HG03064 (cell line): Measurements from ENCODE around the gene MTHFS.

Experiments
- ATAC-seq: cut with Tn5 transposase; IDR thresholded peaks from one replicate; pipeline ENCODE4 v1.9.1; 2021; ENCODE audit warnings: low read depth; ENCODE audit not compliant: unreplicated experiment

Gene MTHFS

DNA sequence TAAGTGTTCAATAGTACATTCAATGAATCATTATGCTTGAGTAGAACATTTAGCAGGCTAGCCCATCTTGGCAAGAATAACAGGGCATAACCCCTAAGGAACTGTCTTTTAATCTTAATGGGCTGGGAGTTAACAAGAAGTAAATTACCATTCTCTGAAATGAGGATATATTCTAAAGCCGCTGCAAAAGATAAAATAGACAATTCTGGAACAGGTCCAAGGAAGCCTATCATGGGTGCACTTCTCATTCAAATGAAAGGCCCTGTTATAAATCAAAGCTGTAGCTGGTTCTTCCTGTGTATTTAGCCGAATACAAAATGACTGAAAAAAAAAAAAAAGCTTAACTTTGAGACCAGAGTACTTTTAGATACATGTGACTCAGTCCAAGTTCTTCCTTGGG, 15.6 kb downstream of the MTHFS start:
- no peak for ATAC-seq

DNA sequence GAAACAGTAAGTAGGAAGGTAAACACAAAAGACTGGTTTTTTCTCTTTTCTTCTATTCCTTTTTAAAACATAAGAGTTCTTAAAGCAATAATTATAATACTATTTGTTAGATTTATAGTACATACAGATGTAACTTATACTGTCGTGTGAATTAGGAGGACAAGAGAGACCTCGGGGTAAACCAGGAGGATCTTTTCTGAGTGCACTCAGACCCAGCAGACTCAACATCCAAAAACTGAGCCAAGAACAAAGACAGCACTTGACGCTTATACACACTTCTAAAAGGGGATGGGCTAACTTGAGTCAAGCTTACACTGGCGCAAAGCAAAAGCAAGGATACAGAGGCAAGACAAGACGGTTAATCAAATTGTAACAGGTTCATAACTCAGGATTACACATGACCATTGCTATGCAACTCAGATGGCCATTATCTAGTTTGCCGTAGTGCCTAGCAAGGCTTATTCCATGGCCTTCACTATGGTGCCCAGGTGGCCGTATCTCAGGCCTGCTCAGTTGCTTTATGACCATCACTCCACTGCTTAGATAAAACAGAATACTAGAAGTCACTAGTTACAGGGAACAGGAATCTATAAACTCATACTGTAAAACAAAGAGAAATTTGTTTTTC, 18.6 kb downstream of the MTHFS start:
- ATAC-seq: no peak

DNA sequence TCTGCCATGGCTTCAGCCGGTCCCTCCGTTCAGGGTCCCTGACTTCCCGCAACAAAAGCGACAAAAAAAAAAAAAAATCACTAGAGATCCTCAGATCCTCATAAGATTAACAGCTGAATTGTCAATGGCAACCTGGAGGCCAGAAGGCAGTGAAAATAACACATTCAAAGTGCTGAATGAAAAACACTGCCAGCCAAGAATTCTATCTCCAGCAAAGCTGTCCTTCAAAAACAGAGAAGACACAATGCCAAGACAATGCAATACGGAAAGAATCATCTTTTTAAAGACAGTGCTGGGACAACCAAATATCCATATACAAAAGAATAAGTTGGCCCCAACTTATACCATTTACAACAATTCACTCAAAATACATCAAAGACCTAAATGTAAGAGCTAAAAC, 21.6 kb downstream of the MTHFS start:
- ATAC-seq: no peak

DNA sequence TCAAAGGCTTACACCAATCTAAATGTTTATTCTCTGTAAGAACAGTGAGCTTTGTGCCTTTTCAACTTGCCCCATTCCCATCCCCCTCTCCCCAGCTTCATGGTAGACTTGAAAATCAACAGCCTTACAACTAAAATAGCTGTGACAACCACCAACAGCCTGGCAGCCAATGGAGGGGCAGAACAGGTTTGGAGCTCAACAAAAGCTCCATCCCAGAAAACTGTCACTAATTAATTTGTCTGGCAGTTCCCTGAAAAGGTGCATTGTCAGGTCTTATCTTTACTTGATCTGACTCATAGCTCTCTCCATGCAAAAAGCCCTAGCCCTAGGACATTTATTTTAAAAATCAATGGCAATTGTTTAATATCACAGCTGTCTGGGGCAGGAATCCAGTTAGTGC, 22.6 kb downstream of the MTHFS start:
- no peak for ATAC-seq

DNA sequence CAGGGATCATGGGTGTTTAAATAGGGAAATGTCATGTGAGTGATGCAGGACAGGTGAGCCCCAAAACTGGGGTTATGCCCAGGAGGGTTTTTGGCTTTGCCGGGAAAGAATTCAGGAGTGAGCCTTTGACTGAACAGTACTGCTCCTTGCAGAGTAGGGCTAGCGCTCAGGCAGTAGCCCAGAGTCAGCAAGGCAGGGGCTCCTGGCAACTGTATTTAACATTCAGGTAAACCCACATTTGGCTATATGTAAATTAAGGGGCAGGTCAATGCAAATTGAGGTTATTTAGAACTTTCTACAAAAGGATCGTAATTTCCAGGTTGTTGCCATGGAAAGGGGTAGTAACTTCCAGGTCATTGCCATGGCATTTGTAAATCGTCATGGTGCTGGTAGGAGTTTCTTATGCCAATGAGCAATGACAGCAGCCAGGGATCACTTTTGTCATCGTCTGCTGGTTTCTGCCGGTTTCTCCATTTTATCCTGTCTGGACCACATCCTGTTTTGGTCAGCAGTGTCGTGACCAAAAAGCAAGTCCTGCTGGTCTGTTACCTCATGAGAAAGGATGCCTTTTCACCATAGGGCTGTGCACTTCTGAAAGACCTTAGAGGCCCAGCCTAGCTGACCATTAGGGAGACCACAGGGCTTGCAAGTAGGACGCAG, 24.3 kb downstream of the MTHFS start:
- ATAC-seq: no peak

DNA sequence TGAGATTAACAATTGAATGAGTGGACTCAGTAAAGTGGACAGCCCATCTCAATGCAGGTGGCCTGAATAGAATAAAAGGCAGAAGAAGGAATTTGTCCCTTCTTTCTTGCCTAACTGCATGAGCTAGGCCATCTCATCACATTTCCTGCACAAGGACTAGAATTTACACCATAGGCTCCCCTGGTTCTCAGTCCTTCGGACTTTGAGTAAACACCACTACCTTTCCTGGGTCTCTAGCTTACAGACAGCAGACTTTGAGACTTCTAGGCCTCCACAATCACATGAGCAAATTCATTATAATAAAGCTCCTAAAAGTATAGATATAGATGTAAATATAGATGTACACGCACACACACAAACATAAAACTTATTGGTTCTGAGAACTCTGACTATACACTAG, 28.3 kb downstream of the MTHFS start:
- ATAC-seq: no peak

DNA sequence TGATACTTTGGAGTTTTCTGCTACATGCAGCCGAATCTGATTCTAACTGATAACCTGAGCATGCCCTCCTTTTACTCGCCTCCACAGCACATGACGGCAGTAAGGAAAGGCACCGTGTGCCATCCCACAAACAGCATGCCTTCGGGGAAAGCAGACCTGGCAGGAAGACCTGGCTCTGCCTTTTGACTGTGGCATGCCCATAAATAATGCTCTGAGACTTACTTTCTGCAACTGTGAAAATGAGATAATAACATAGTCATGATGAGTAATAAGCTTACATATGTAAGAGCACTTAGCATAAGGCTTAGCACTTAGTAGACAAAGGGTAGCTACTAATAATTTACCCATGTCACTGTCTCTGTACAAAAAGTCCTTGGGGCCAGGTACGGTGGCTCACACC, 32.9 kb downstream of the MTHFS start:
- ATAC-seq: no peak

DNA sequence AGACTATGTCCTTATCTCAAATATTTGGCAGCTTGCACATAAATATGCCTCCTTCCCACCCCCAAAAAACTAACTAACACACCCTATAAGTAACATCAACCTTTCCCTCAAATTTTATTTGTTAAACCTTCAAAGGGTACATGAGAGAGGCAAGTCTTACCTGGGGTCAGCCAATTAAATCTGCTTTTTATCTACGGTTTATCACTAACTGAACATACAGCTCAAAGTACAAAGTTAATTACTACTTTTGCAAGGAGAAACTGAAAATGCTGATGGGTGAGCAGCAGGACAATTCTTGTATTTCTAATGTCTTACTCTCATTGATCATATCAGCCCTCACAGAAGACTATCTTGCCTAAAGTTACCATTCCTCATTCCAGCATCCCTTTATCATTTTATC, 34.6 kb downstream of the MTHFS start:
- ATAC-seq: no peak

DNA sequence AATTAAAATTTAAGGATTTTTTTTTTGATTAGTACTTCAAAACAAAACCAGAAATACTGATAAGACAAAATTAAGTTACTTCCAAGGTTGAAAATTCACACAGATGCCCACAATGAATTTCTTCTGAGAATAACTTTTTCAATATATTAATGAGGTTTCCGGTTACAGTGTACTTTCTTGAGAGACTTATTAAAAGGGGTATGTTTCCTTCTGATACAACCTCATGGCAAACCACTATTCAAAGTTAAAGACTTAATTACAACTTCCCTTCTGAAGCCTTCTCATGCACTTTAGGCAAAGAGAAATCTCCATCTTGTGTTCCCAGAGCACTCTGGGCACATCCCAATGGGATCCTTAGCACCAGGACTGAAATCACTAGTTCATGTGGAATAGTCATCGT, 36.2 kb downstream of the MTHFS start:
- no peak for ATAC-seq

DNA sequence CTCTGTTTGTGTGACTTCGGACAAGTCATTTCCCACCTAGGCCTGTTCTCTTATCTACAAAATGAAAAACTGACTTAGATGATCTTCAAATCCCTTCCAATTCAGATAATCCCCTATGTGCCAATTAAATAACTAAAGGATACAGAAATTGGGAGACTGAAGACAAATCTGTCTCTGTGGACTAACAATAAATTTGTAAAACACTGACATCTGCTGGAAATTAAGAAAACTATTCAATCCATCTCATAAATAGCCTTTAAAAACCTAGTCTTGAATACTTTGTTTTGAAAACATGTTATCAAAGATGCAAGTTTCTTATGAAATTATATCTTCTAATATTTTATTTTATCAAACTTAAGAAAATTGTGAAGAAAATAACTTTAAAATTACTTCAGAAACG, 38.3 kb downstream of the MTHFS start:
- ATAC-seq: no peak

DNA sequence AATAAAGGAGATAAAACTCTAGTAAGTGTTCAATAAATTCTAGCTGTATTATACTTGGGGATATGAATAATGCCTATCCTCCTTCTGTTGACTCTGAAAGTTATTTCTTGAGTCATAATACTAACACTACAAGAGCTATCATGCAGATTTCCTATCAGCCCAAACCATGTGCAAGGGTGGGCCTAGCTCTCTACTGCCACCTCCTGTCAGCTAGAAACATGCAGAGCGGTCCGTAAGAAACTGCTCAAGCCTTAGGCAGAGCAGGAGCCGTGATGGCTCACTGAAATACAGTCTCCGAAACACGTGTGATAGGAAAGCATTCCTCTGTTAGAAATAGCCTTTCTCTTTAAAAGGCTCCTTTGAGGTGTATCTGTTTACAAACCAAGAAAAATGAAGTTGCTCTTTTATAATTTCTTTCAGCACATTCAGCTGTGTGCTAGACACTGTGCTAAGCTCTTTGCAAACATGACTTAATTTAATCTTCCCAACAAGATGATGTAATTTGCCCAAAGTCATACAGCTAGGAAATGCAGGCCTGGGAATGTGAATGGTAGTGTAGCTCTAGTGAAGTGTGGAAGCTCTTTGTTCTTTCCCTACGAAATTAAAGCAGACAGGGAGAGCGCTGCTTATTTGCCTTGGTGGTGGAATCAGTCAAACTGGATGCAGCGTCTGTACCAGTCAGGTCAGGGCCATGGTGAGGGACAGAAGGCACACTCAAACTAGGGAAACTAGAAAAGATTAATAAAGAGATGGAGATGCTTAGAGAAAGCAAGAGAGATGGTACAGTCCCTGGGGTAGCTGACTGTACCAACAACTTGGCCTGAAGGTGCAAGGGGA, 43.1 kb downstream of the MTHFS start:
- ATAC-seq: no peak

DNA sequence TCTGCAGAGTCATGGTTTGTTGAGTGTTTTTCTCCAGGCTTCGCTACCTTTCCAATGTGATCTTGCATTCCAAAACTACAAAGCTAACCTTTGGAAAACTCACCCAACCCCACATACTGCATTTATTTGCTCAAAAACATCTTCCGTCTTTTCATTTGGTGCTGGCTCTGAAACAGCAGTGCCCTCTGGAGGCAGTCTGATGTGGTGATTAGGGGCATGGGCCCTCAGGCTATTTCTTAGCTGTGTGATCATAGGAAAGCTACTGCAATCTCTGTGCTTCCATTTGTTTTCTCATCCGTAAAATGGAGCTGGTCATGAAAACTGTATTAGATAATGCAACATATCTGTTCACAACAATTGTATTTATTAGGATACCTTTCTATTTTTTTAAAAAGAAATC, 47.0 kb downstream of the MTHFS start:
- ATAC-seq: no peak

DNA sequence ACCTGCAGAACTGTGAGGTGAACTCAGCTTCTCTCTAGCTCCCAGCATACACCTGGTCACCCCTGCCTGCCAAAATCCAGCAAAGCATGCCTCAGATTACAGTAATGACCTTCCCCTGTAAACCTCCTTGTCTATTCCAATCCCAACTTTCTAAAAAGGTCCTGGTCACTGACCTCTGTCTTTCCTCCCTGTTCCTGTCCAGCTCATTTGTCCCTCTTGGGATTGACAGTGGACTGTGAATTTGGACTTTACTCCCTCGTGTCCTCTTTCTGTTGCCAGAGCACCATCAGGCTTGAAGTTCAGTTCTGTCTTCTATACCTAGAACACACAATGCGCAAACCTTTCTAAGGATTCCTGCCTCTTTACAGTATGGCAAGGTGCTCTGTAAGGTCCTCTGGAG, 50.3 kb downstream of the MTHFS start:
- no peak for ATAC-seq

DNA sequence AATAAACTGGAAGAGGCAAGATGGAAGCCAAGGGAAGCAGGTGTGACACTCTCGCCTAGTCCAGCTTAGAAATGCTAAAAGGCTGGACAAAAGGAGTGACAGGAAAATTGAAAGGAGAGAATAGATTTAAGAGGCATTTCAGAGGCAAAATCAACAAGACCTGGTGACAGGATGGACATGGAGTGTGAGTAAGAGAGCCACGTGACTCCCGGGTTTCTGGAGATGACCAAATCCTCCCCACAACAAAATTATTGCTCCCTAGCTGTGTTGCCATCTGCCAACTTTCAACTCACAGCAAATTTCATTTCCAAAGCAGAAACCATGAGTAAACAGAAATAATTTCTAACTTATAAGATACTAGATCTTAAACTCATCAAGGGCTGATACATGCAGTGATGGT, 52.6 kb downstream of the MTHFS start:
- ATAC-seq: no peak

DNA sequence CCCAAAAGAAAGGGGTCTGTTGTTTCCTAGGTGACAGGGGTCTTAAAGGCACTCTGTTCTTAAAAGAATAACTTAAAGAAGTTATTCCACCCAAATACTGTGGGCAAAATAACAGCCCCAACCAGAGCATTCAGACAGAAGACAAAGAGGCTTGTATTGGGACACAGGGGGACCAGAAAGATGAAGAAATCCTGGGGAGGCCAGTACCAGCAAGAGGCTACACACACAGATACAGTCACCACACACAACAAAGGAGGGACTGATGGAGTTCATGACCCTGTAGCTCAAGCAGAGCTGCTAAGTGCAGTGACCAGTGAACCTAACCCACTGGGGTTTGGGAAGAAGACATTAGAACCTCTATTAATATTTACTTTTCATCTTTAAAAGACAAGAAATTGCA, 59.0 kb downstream of the MTHFS start:
- ATAC-seq: no peak

DNA sequence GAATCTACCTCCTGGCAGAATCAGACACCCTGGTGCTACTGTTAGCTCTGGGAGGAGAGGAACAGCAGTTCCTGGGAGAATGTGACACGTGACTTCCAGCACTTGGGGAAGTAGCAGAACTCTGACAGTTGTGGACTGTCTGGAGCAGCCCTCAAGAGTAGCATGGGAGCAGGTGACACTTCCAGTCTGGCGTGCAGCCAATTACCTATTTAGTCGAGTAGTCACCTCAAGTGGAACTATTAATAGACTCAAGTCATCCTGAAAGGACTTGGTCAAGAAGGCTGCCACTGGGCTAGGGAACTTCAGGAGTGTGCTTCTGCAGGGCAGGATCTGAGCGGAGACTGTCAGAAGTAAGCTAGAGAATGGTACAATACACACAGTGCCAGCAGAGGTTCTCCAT, 62.3 kb downstream of the MTHFS start:
- ATAC-seq: no peak

DNA sequence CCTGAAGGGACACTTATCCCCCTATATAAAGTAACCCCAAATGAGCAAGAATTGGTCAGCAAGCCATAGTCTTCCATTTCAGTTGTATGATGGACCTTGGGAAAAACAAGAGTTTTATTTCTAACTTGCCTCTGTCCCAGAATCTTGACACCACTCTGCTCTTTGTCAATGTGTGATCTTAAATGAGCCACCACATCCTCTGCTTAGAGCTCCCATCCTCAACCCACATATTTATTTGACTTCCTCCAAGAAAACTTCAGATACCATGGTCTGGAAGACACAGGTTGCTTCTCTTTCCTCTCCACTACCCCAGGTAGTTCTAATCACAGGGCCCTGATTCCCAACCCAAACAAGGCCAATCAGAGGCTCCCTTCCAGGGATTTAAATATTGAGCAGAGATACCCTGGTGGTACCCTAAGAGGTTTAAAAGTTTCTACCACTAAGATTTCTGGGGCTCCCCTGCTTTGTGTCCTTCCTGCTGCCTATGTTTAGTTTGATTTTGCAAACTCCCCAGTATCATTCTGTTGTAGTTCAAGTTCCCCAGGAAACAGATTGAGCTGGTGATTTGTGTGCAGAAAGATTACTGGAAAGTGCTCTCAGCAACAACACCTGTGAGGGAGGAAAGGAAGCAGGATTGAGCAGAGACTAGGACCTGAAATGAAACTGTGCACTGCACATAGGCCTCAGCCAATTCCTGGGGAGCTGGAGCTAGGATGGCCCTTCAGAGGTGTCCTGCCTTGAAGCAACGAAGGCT, 64.3 kb downstream of the MTHFS start:
- no peak for ATAC-seq

DNA sequence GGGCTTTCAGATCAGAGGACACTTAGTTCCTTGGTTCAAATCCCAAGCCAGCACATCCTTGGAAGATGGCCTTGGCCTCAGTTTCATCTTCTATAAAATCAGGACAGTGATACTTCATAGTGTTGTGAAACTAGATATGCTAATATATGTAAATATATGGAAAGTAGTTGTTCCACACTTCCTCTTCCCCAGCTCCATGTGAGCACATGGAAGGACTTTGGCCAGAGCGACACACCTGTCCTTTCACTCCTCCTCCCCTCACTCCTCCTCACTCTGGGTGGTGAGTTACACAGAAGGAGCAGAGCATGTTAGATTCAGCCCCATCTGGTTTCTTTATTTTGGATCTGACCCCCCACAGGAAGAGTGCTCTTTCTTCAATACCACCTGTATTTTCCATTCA, 65.2 kb downstream of the MTHFS start:
- no peak for ATAC-seq

DNA sequence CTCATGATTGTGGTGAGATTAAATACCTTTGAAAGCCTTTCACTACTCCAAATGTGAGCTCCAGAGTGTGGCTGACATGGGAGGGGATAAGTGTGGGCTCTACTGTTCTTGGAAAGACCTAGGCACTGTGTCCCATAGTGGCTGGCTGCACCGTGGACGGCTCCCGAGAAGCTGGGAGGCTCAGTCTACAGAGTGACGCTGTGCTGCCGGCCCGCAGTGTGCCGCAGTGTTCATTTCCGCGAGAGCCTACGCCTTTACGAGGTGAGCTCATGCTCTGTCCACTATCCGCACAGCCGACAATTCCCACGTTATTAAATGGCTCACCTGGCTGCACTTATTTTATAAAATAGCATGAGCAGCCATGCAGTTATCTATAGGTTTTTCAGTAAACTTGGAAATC, 66.9 kb downstream of the MTHFS start:
- ATAC-seq: no peak

DNA sequence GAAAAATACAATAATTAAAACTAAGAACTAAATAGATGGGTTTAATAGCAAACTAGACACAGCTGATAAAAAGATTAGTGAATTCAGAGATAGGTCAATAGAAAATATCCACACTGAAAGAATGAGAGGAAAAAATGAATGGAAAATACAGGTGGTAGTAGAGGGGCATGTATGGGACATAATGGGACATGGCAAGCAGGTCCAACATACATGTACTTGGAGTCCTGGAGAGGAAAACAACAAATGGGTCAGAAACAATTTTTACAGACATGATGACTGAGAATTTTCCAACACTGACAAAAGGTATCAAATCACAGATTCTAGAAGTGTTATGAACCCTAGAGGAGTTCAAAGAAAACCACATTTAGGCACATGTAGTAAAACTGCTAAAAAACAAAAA, 68.4 kb downstream of the MTHFS start:
- ATAC-seq: no peak

DNA sequence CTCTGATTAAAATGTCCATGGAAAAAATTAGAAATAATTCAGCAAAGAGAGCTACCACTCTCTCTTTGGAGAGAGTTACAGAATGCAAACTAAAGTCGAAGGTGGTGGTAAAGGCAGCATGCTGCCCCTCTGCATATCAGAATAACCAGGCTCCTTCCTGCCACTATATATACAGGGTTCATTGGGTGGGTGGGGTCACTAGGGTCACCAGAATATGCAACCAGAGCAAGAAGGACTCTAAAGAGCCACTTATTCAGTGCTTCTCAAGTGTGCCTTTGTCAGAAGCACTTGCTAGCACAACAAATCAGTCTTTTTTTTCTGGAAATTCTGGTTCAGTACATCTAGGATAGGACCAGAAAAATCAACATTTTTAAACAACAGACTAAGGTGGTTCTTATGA, 70.0 kb downstream of the MTHFS start:
- no peak for ATAC-seq
